DND-41 (cell line): ENCODE results near the gene PHAX.
"Not testable (repeated sequence)": the region's sequence is repeated elsewhere in the genome, so short reads cannot be mapped to it uniquely, and the experiment has no call there.

Experiments used
- ATAC-seq: fragments of 200-7000 bp; cut with Tn5 transposase; 3 replicates; pipeline ENCODE4 v1.9.1; 2021; ENCODE audit warnings: low read depth; ENCODE audit not compliant: insufficient read depth
- DNase-seq: peaks from one replicate; pipeline ENCODE4 v3.0.0-alpha.2; 2020
- H2AFZ ChIP-seq: 2 replicates; pipeline ENCODE4 v1.6.0; 2012; ENCODE audit warnings: low read depth, low read length
- H3K27ac ChIP-seq: 2 replicates; pipeline ENCODE4 v1.5.1; 2012; ENCODE audit warnings: low read length, inconsistent platforms
- H3K27me3 ChIP-seq: fragments of 200-600 bp; sonication (generic); 2 replicates; pipeline ENCODE4 v1.6.0; 2012; ENCODE audit warnings: low read length, mild to moderate bottlenecking, inconsistent platforms; ENCODE audit not compliant: insufficient read depth, poor library complexity
- H3K36me3 ChIP-seq: 2 replicates; pipeline ENCODE4 v1.5.1; 2012; ENCODE audit warnings: low read length, inconsistent platforms; ENCODE audit not compliant: insufficient read depth
- H3K4me1 ChIP-seq: 2 replicates; pipeline ENCODE4 v1.5.1; 2012; ENCODE audit warnings: mild to moderate bottlenecking, low read length; ENCODE audit not compliant: insufficient read depth
- H3K4me2 ChIP-seq: 2 replicates; pipeline ENCODE4 v1.6.0; 2012; ENCODE audit warnings: mild to moderate bottlenecking, moderate library complexity, low read length, inconsistent platforms; ENCODE audit not compliant: insufficient read depth
- H3K4me3 ChIP-seq, 2 experiments: fragments of 200-600 bp in 1 of 2; shearing (Covaris generic) in 1 of 2; 2 replicates each; pipeline ENCODE4 v1.5.1; 2012 to 2016; ENCODE audit warnings: inconsistent platforms in 2 of 2, low read length in 2 of 2, mild to moderate bottlenecking in 2 of 2, low read depth in 1 of 2, moderate library complexity in 1 of 2
- H3K79me2 ChIP-seq: 2 replicates; pipeline ENCODE4 v1.6.0; 2012; ENCODE audit warnings: low read length, inconsistent platforms; ENCODE audit not compliant: insufficient read depth
- H3K9ac ChIP-seq: 2 replicates; pipeline ENCODE4 v1.6.0; 2012; ENCODE audit warnings: low read depth, mild to moderate bottlenecking, inconsistent platforms, low read length, moderate library complexity
- H3K9me3 ChIP-seq: 2 replicates; pipeline ENCODE4 v1.5.1; 2012; ENCODE audit warnings: low read length, moderate library complexity, mild to moderate bottlenecking, inconsistent platforms; ENCODE audit not compliant: insufficient read depth, severe bottlenecking
- H4K20me1 ChIP-seq: 2 replicates; pipeline ENCODE4 v1.6.0; 2012; ENCODE audit warnings: low read length; ENCODE audit not compliant: insufficient read depth
- EZH2 ChIP-seq: IDR thresholded peaks from 3 replicates; pipeline ENCODE4 v1.6.1; 2012; ENCODE audit warnings: borderline replicate concordance, low read depth, mild to moderate bottlenecking, moderate library complexity, low read length, inconsistent platforms; ENCODE audit not compliant: severe bottlenecking
- TF ChIP-seq, protein P1 (sequence below): IDR thresholded peaks from 2 replicates; pipeline ENCODE4 v1.5.1; 2012; ENCODE audit warnings: borderline replicate concordance, low read length, moderate library complexity, mild to moderate bottlenecking; ENCODE audit not compliant: poor library complexity, severe bottlenecking; ENCODE audit errors: extremely low read depth

PHAX gene

DNA sequence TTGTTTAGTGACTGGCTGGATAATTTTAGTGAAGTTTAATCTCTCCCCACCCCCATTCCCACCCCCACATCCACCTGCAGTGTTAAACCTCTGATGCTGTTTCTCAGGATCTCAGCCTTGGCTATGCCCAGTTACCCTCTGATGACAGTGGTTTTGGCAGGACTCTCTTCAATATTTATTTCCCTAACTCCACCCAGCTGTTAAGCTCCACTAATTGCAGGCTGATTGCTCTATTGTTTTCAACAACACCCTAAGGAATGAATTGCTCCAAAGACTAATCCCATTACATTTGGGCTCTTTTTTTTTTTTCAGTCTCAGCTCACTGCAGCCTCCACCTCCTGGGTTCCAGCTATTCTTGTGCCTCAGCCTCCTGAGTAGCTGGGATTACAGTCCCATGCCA lies 46.3 kb downstream of the PHAX start:
- Histone ChIP-seq H3K36me3 (no peaks in the 10 kb centered on the region), H3K9ac (no peak overlapping the region), H4K20me1 (no peaks in the 10 kb centered on the region), H3K27ac (no peak overlapping the region), H3K4me2 (no peak overlapping the region), H3K4me3 (no peak overlapping the region), H2AFZ (no peak overlapping the region), H3K27me3 (no peaks in the 10 kb centered on the region), H3K9me3 (no peaks in the 10 kb centered on the region), H3K4me1 (no peaks in the 10 kb centered on the region), H3K79me2 (no peaks in the 10 kb centered on the region)
- no peak for ATAC-seq
- TF ChIP-seq, protein P1, sequence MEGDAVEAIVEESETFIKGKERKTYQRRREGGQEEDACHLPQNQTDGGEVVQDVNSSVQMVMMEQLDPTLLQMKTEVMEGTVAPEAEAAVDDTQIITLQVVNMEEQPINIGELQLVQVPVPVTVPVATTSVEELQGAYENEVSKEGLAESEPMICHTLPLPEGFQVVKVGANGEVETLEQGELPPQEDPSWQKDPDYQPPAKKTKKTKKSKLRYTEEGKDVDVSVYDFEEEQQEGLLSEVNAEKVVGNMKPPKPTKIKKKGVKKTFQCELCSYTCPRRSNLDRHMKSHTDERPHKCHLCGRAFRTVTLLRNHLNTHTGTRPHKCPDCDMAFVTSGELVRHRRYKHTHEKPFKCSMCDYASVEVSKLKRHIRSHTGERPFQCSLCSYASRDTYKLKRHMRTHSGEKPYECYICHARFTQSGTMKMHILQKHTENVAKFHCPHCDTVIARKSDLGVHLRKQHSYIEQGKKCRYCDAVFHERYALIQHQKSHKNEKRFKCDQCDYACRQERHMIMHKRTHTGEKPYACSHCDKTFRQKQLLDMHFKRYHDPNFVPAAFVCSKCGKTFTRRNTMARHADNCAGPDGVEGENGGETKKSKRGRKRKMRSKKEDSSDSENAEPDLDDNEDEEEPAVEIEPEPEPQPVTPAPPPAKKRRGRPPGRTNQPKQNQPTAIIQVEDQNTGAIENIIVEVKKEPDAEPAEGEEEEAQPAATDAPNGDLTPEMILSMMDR = no peak
- TF ChIP-seq EZH2 = no peak
- no peak for DNase-seq

DNA sequence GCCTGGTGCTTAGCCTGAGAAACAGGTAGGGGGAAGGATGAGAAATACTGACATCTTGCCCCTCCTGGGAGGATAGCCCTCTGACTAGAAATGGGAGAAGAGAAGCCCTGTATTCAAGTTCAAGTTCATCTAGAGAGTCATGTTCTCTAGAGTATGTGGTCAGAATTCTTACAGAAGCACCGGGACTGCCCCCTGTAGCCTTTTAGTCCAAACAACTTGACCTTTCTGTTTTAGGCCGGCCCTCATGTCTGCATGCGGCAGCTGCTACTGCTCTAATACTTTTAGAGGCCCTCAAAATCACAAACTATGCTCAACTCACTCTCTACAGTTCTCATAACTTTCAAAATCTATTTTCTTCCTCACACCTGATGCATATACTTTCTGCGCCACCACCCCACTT lies 47.7 kb downstream of the PHAX start:
- Histone ChIP-seq H3K4me3 (no peak overlapping the region), H3K79me2 (no peaks in the 10 kb centered on the region), H3K4me2 (no peak overlapping the region), H3K27ac (no peak overlapping the region), H3K36me3 (no peaks in the 10 kb centered on the region), H2AFZ (no peak overlapping the region), H3K27me3 (no peaks in the 10 kb centered on the region), H3K9me3 (no peaks in the 10 kb centered on the region), H4K20me1 (no peaks in the 10 kb centered on the region), H3K9ac (no peak overlapping the region), H3K4me1 (no peaks in the 10 kb centered on the region)
- no peak for ATAC-seq
- TF ChIP-seq, protein P1 = no peak
- no peak for TF ChIP-seq EZH2
- no peak for DNase-seq

DNA sequence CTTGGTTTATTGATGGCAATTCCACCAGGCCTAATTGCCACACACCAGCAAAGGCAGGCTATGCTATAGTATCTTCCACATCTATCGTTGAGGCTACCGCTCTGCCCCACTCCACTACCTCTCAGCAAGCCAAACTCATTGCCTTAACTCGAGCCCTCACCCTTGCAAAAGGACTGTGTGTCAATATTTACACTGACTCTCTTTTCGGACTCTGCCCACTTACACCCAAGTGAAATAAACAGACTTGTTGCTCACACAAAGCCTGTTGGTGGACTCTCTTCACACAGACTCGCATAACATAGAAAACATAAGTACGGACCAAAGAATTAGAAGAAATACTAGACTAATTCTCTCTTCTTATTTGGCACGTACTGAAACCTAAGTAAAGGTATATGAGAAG lies 48.3 kb downstream of the PHAX start:
- H3K4me1 ChIP-seq, ATAC-seq, H3K27ac ChIP-seq, H3K36me3 ChIP-seq, H3K9me3 ChIP-seq, DNase-seq, H3K4me3 ChIP-seq, H2AFZ ChIP-seq, H4K20me1 ChIP-seq, H3K9ac ChIP-seq, H3K27me3 ChIP-seq, H3K79me2 ChIP-seq, H3K4me2 ChIP-seq: not testable (repeated sequence)

- DNase-seq, ATAC-seq, H3K27me3 ChIP-seq, H3K9ac ChIP-seq, H3K4me1 ChIP-seq, H3K4me3 ChIP-seq, H3K4me2 ChIP-seq, H3K79me2 ChIP-seq, H2AFZ ChIP-seq, H4K20me1 ChIP-seq, H3K36me3 ChIP-seq, H3K27ac ChIP-seq, H3K9me3 ChIP-seq: not testable (repeated sequence)
These were observed 49.0 kb downstream of the PHAX start for GRCh38 chr5:126649709-126650108.

DNA sequence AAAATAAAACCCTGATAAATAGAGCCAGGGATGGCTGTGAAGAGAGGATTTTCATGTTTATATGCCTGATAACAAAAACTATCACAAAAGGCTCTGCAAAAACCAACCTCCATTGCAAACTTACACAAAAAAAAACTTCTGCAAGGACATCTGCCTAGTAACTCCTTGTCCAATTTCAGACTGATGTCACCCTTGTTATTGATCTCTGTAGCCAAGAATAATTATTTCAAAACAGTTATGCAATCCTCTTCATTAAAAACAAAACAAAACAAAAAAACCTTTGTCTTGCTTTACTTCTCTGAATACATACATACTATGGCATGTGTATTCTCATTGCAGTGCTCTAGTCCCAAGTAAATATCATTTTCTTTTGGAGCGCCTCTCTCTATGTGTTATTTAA lies 49.7 kb downstream of the PHAX start:
- TF ChIP-seq, protein P1 = no peak
- no peak for TF ChIP-seq EZH2
- no peak overlapping the region for H3K4me3 ChIP-seq
- H2AFZ ChIP-seq = no peak overlapping the region

More for the DNA sequence above, 49.7 kb downstream of the PHAX start:
- Histone ChIP-seq H4K20me1 (no peaks in the 10 kb centered on the region), H3K4me1 (no peaks in the 10 kb centered on the region), H3K27ac (no peak overlapping the region), H3K79me2 (no peaks in the 10 kb centered on the region), H3K9ac (no peak overlapping the region), H3K9me3 (no peaks in the 10 kb centered on the region), H3K36me3 (no peaks in the 10 kb centered on the region), H3K27me3 (no peaks in the 10 kb centered on the region), H3K4me2 (no peak overlapping the region)
- DNase-seq = no peak
- ATAC-seq = no peak
